ENCODE data around the gene NID2.

GRCh38 chr14:52048116-52048515 lies 20.7 kb downstream of the NID2 start:
- no peak for TF ChIP-seq CTCF (IDR thresholded peaks at IDR 0.05)
- no peak for TF ChIP-seq EZH2 (IDR thresholded peaks at IDR 0.05)
